GM12891 (cell line): ENCODE data around the gene PPP1R7.

ENCODE experiments used
- PAX5 ChIP-seq: IDR thresholded peaks from 2 replicates; pipeline ENCODE4 v1.6.1; 2011; ENCODE audit warnings: low read length, moderate library complexity, mild to moderate bottlenecking; ENCODE audit not compliant: insufficient read depth, severe bottlenecking
- POLR2A ChIP-seq: IDR thresholded peaks from 2 replicates; pipeline ENCODE4 v1.6.1; 2011; ENCODE audit warnings: low read depth, low read length, control low read depth
- POLR2AphosphoS5 ChIP-seq: IDR thresholded peaks from 2 replicates; pipeline ENCODE4 v1.6.1; 2011; ENCODE audit warnings: low read depth, low read length, control low read depth
- POU2F2 ChIP-seq: IDR thresholded peaks from 2 replicates; pipeline ENCODE4 v1.6.1; 2011; ENCODE audit warnings: low read depth, mild to moderate bottlenecking, control low read depth, low read length, moderate library complexity
- SPI1 ChIP-seq: IDR thresholded peaks from 2 replicates; pipeline ENCODE4 v1.6.1; 2011; ENCODE audit warnings: low read depth, low read length, control low read depth
- TAF1 ChIP-seq: IDR thresholded peaks from 2 replicates; pipeline ENCODE4 v1.6.1; 2011; ENCODE audit warnings: low read depth, low read length, control low read depth

DNA sequence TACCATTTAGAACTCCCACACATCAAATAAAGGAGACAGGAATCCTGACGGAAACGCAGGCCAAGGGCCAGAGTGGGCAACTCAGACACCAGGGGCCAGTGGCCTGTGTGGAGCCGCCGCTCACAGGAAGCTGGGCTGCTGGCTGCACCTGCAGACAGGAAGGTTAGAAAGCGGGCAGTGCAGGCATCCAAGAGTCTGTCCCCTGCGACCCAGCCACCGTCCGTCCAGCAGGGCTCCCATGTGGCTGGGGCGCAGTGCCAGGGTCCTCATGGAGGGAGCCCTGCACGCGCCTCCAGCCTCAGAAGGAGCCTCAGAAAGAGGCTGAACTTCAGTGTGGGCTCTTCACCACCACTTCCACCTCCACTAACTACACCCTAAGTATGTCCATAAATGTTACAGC is 35.7 kb downstream of the PPP1R7 start:
- no peak for TF ChIP-seq TAF1
- TF ChIP-seq SPI1: no peak
- no peak for TF ChIP-seq POLR2A
- TF ChIP-seq POLR2AphosphoS5: no peak
- no peak for TF ChIP-seq POU2F2
- no peak for TF ChIP-seq PAX5
